ENCODE results near the gene ZNF766. TPM values are rescaled to one million over a fixed set of nuclear protein-coding genes. Genes with fewer than 3 reads are reported as not detected.

Gene ZNF766
- total RNA-seq, 1 donor, result 7.5 TPM

Small RNA genes lying within 50 kb of the gene (small RNA-seq; reads per million reads assigned to genes)
- 4.1 reads per million, percentile 84 among the genes with 10 or more reads in this experiment for gene MIR643
- gene MIR6801, result 0.27 reads per million
- not detected for gene RF00019

Other genes starting within 250 kb of the ZNF766 start
- gene ZNF614, start 241.2 kb upstream of the ZNF766 start, total RNA-seq, result 6.5 TPM
- 6.5 TPM for gene ZNF432, start 220.7 kb upstream of the ZNF766 start, total RNA-seq
- 4.6 TPM for gene ZNF841, start 173.8 kb upstream of the ZNF766 start, total RNA-seq
- 4.0 TPM for gene ZNF616, start 129.6 kb upstream of the ZNF766 start, total RNA-seq
- gene ZNF836, start 98.0 kb upstream of the ZNF766 start, total RNA-seq, result 5.4 TPM
- 195 TPM for gene PPP2R1A, start 79.5 kb upstream of the ZNF766 start, total RNA-seq
- 3.2 TPM for gene ZNF480, start 27.6 kb downstream of the ZNF766 start, total RNA-seq
- gene ZNF610, start 66.7 kb downstream of the ZNF766 start, total RNA-seq, result 2.2 TPM
- 14.0 TPM for gene ZNF880, start 100.3 kb downstream of the ZNF766 start, total RNA-seq
- 8.1 TPM for gene ZNF528, start 128.3 kb downstream of the ZNF766 start, total RNA-seq
- under 0.01 TPM for gene ZNF534, start 159.6 kb downstream of the ZNF766 start, total RNA-seq
- gene ZNF578, start 184.0 kb downstream of the ZNF766 start, total RNA-seq, result 1.1 TPM